Mononuclear cell (primary cell): ENCODE data around the gene BLTP3B. TPM values are rescaled to one million over a fixed set of nuclear protein-coding genes. Genes with fewer than 3 reads are reported as not detected.
"Not testable (repeated sequence)": the region's sequence is repeated elsewhere in the genome, so short reads cannot be mapped to it uniquely, and the experiment has no call there.

Experiments used
- H3K27me3 ChIP-seq: 2 replicates; pipeline ENCODE4 v1.6.0; 2011; ENCODE audit warnings: low read length, control low read depth; ENCODE audit not compliant: insufficient read depth
- H3K4me1 ChIP-seq: 2 replicates; pipeline ENCODE4 v1.5.1; 2011; ENCODE audit warnings: mild to moderate bottlenecking, low read length, control low read depth; ENCODE audit not compliant: insufficient read depth
- H3K4me3 ChIP-seq: 2 replicates; pipeline ENCODE4 v1.5.1; 2011; ENCODE audit warnings: mild to moderate bottlenecking, low read length, moderate library complexity
- H3K9me3 ChIP-seq: 2 replicates; pipeline ENCODE4 v1.5.1; 2011; ENCODE audit warnings: low read depth, mild to moderate bottlenecking, control low read depth, low read length
- total RNA-seq: library from RNA; depleted of rRNA; stranded (reverse); fragments of >200 nt; gene quantifications from one replicate; pipeline ENCODE4 v1.2.3, GENCODE V29; 2012

BLTP3B gene
- total RNA-seq: 61.1 TPM

- peak within 1 kb of the TSS; percentile 97 for H3K4me3 ChIP-seq
- H3K4me1 ChIP-seq: peaks cover 44% of the 10 kb centered on the region
- no peaks in the 10 kb centered on the region for H3K9me3 ChIP-seq
- H3K27me3 ChIP-seq: no peaks in the 10 kb centered on the region
These were observed at the start of gene BLTP3B for GRCh38 chr12:100142851-100143559. Gene BLTP3B, minus strand, starts transcription at chr12:100142874. Its CDS starts 239 bp downstream, at chr12:100142635.

GRCh38 chr12:100189636-100190394 is 47.1 kb upstream of the BLTP3B start:
- no peaks in the 10 kb centered on the region for H3K9me3 ChIP-seq
- no peaks in the 10 kb centered on the region for H3K27me3 ChIP-seq
- no peak overlapping the region for H3K4me3 ChIP-seq
- H3K4me1 ChIP-seq: peaks cover 3% of the 10 kb centered on the region

GRCh38 chr12:100188888-100189635 is 46.4 kb upstream of the BLTP3B start:
- not testable (repeated sequence) for H3K4me1 ChIP-seq, H3K27me3 ChIP-seq, H3K4me3 ChIP-seq, H3K9me3 ChIP-seq

DNA sequence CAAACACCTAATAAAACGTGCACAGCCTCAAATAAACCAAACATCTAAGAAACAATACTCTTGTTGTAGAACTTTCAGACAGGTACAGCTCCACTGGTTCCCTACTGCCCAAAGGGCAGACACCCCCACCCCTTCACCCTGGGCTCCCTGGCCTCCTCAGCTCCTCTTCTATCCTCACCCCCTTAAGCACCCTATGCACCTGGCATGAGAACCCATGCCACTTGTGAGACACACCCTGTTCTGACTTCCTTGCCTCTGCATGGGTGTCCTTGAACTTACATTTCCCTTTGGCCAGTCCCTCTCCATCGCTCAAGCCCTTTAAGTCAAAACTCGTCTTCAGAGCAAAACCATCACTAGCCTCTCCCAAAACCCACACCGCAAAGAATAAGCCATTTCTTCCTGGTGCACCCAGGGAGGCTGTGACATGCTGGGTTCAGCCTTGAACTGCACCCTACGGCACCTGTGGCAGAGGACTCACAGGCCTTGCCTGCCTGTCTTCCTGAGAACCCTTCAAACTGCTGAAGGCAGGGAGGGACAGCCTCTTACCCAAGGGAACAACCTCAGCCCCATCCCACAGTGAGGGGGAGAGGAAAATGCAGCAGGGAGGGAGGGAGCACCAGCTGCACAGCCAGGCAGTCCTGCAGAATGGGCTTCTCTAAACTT is 45.3 kb upstream of the BLTP3B start:
- no peaks in the 10 kb centered on the region for H3K9me3 ChIP-seq
- H3K4me3 ChIP-seq: no peak overlapping the region
- no peaks in the 10 kb centered on the region for H3K27me3 ChIP-seq
- H3K4me1 ChIP-seq: peaks cover 3% of the 10 kb centered on the region

GRCh38 chr12:100187068-100187467 is 44.4 kb upstream of the BLTP3B start:
- H3K9me3 ChIP-seq: no peaks in the 10 kb centered on the region
- H3K27me3 ChIP-seq: no peaks in the 10 kb centered on the region
- peaks cover 3% of the 10 kb centered on the region for H3K4me1 ChIP-seq
- no peak overlapping the region for H3K4me3 ChIP-seq

GRCh38 chr12:100186071-100186470 is 43.4 kb upstream of the BLTP3B start:
- no peaks in the 10 kb centered on the region for H3K27me3 ChIP-seq
- H3K9me3 ChIP-seq: no peaks in the 10 kb centered on the region
- no peak overlapping the region for H3K4me3 ChIP-seq
- peaks cover 3% of the 10 kb centered on the region for H3K4me1 ChIP-seq

GRCh38 chr12:100185361-100185894 is 42.8 kb upstream of the BLTP3B start:
- Histone ChIP-seq H3K4me1 (peaks cover 3% of the 10 kb centered on the region), H3K4me3 (no peak overlapping the region), H3K27me3 (no peaks in the 10 kb centered on the region), H3K9me3 (no peaks in the 10 kb centered on the region)

- H3K27me3 ChIP-seq: no peaks in the 10 kb centered on the region
- H3K9me3 ChIP-seq: no peaks in the 10 kb centered on the region
- H3K4me3 ChIP-seq: no peak overlapping the region
- H3K4me1 ChIP-seq: peaks cover 3% of the 10 kb centered on the region
These were observed 42.0 kb upstream of the BLTP3B start for GRCh38 chr12:100184549-100185145.

DNA sequence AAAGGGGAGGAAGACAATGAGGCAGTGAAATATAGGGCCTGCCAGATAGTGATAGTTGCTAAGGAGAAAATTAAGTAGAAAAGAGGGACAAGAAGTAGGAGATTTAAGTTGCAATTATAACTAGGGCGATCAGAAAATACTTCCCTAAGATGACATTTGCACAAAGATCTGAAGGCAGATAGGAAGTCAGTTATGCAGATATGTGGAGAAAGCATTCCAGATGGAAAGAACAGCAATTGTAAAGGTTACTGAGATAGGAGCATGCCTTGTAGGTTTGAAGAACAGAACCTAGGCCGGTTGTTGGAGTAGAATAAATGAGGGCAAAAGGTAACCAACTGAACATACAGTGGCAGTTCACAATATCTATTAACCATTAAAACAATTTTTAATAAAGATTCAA is 36.6 kb upstream of the BLTP3B start:
- no peaks in the 10 kb centered on the region for H3K4me1 ChIP-seq
- H3K4me3 ChIP-seq: no peak overlapping the region
- H3K27me3 ChIP-seq: no peaks in the 10 kb centered on the region
- no peaks in the 10 kb centered on the region for H3K9me3 ChIP-seq

- not testable (repeated sequence) for H3K27me3 ChIP-seq, H3K4me1 ChIP-seq, H3K9me3 ChIP-seq, H3K4me3 ChIP-seq
These were observed 33.8 kb upstream of the BLTP3B start for GRCh38 chr12:100176493-100176892.

DNA sequence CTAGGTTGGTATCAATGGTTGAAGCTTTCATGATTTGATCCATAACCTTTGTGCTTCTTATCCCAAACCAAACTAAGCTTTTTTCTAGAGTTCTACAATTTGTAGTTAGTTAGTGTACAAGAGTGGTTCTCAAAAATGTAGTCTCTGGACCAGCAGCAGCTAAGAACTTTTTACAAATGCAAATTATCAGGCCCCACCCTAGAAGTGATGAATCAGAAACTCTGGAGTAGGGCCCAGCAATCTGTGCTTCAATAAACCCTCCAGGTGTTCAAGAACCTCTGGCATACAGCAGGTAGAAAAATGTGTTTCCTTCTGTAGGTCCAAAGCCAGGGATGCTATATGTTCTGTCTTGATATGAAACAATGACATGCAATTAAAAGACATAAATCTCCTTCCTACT is 31.8 kb upstream of the BLTP3B start:
- no peak overlapping the region for H3K4me3 ChIP-seq
- no peaks in the 10 kb centered on the region for H3K9me3 ChIP-seq
- no peaks in the 10 kb centered on the region for H3K27me3 ChIP-seq
- no peaks in the 10 kb centered on the region for H3K4me1 ChIP-seq

DNA sequence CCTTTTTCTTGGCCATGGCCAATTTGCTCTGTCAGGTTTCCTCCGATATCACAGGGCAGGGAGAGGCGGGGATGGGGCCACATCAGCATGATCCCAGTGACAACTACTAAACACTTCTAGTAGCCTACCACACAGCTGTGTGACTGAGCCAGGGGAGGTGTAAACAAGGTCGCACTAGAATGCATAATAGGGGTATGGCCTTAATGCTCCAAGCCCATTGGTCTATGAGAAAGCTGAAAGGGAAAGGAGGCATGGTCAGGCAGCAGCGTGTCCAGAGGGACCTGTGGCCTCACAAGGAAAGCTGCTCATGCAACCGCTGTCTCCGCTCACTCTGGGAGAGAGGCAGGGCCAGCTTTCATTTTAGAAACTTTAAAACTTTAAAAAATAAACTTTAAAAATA is 30.4 kb upstream of the BLTP3B start:
- H3K4me3 ChIP-seq: no peak overlapping the region
- H3K27me3 ChIP-seq: no peaks in the 10 kb centered on the region
- H3K9me3 ChIP-seq: no peaks in the 10 kb centered on the region
- H3K4me1 ChIP-seq: no peaks in the 10 kb centered on the region

- H3K4me1 ChIP-seq: no peaks in the 10 kb centered on the region
- H3K4me3 ChIP-seq: no peak overlapping the region
These were observed 28.6 kb upstream of the BLTP3B start for GRCh38 chr12:100171248-100171647.

DNA sequence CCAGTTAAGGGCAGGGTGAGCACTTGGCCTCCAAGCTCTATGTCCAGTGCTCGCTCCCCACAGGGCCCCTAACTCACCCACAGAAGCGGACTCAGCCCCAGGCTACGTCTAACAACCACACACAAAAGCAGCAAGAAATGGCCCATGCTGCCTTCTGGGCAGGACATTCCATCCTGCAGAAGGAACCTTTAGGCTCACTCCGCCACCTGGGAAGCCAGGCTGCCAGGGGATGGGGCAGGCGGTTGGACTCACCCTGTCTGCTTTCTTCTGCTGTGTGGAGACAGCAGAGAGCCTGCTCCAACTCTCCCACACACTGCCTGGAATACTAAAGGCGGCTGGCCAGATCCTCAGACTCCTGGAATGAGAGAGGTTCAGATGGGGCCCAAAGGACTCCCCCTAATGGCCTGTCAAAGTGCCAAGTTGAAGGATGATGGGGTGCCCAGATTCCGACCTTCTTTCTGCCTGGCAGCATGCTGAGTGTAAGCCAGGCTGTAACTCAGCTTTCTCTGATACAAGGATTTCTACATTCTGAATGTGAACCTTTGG is 27.7 kb upstream of the BLTP3B start:
- H3K9me3 ChIP-seq: no peaks in the 10 kb centered on the region
- H3K4me1 ChIP-seq: no peaks in the 10 kb centered on the region
- H3K27me3 ChIP-seq: no peaks in the 10 kb centered on the region
- H3K4me3 ChIP-seq: no peak overlapping the region

More at GRCh38 chr12:100171248-100171647, 28.6 kb upstream of the BLTP3B start:
- Histone ChIP-seq H3K9me3 (no peaks in the 10 kb centered on the region), H3K27me3 (no peaks in the 10 kb centered on the region)
